ENCODE measurements around the gene FERD3L. TPM values are rescaled to one million over a fixed set of nuclear protein-coding genes. Genes with fewer than 3 reads are reported as not detected.

FERD3L gene
- total RNA-seq, 3 donors from 2014 or later, result not detected

GRCh38 chr7:19107356-19108146, 37.7 kb downstream of the FERD3L start:
- ATAC-seq, result peak; percentile 25

GRCh38 chr7:19107081-19107355, 38.2 kb downstream of the FERD3L start:
- intact Hi-C loops (cut with DNase I, micrococcal nuclease), result no loop called here
- ATAC-seq (no peak), DNase-seq (no peak)
- Histone ChIP-seq H3K36me3 (ENCODE audit: low read depth) (no peaks in the 10 kb centered on the region), H3K4me1 (ENCODE audit: low read depth) (peaks cover 7% of the 10 kb centered on the region), H3K9me3 (no peaks in the 10 kb centered on the region), H3K4me3 (no peak overlapping the region)
- TF ChIP-seq CTCF (IDR thresholded peaks at IDR 0.05), result no peak

More at GRCh38 chr7:19107356-19108146, 37.7 kb downstream of the FERD3L start:
- Histone ChIP-seq H3K9me3 (no peaks in the 10 kb centered on the region), H3K4me1 (ENCODE audit: low read depth) (peaks cover 7% of the 10 kb centered on the region), H3K4me3 (no peak overlapping the region), H3K36me3 (ENCODE audit: low read depth) (no peaks in the 10 kb centered on the region)
- intact Hi-C loops (cut with DNase I, micrococcal nuclease), result no loop called here
- peak in 2 of 3 donors; percentile 18 to 33 for DNase-seq
- no peak for TF ChIP-seq CTCF (IDR thresholded peaks at IDR 0.05)

- Histone ChIP-seq H3K9me3 (no peaks in the 10 kb centered on the region), H3K4me3 (no peak overlapping the region), H3K4me1 (ENCODE audit: low read depth) (peaks cover 7% of the 10 kb centered on the region), H3K36me3 (ENCODE audit: low read depth) (no peaks in the 10 kb centered on the region)
- DNase-seq (peak in 1 of 3 donors; percentile 44), ATAC-seq (no peak)
- TF ChIP-seq CTCF (IDR thresholded peaks at IDR 0.05), result no peak
- intact Hi-C loops (cut with DNase I, micrococcal nuclease), result no loop called here
Measured at GRCh38 chr7:19106241-19107080, 38.8 kb downstream of the FERD3L start.

GRCh38 chr7:19105546-19105945, 39.7 kb downstream of the FERD3L start:
- DNase-seq, result no peak
- Histone ChIP-seq H3K36me3 (ENCODE audit: low read depth) (no peaks in the 10 kb centered on the region), H3K9me3 (no peaks in the 10 kb centered on the region), H3K4me3 (no peak overlapping the region), H3K4me1 (ENCODE audit: low read depth) (peaks cover 7% of the 10 kb centered on the region)
- no peak for TF ChIP-seq CTCF (IDR thresholded peaks at IDR 0.05)
- intact Hi-C loops (cut with DNase I, micrococcal nuclease), result no loop called here
- no peak for ATAC-seq

GRCh38 chr7:19104811-19105210, 40.4 kb downstream of the FERD3L start:
- DNase-seq, result no peak
- no peak overlapping the region for H3K4me3 ChIP-seq
- H3K9me3 ChIP-seq, result no peaks in the 10 kb centered on the region
- no peak for TF ChIP-seq CTCF (IDR thresholded peaks at IDR 0.05)
- H3K36me3 ChIP-seq (ENCODE audit: low read depth), result no peaks in the 10 kb centered on the region
- ATAC-seq, result no peak
- peaks cover 7% of the 10 kb centered on the region for H3K4me1 ChIP-seq (ENCODE audit: low read depth)
- intact Hi-C loops (cut with DNase I, micrococcal nuclease), result no loop called here

All from mucosa of descending colon (tissue), 3 donors.